Neural crest cell (in vitro differentiated cells): ENCODE data around the gene OR8K5. TPM values are rescaled to one million over a fixed set of nuclear protein-coding genes. Genes with fewer than 3 reads are reported as not detected.
"Not testable (repeated sequence)": the region's sequence is repeated elsewhere in the genome, so short reads cannot be mapped to it uniquely, and the experiment has no call there.

Experiments
- DNase-seq: peaks from one replicate; pipeline ENCODE4 v3.0.0; 2021; ENCODE audit warnings: low read depth, mixed read lengths, low spot score
- H3K27ac Mint-ChIP-seq: one replicate; pipeline ENCODE4 v1.8.0; 2021; ENCODE audit warnings: mild to moderate bottlenecking, mixed read lengths; ENCODE audit not compliant: unreplicated experiment
- H3K27me3 Mint-ChIP-seq: 2 replicates; pipeline ENCODE4 v1.8.0; 2021; ENCODE audit warnings: low read depth, mild to moderate bottlenecking, mixed read lengths
- H3K36me3 Mint-ChIP-seq: 2 replicates; pipeline ENCODE4 v1.8.0; 2021; ENCODE audit warnings: low read depth, mild to moderate bottlenecking, mixed read lengths
- H3K4me1 Mint-ChIP-seq: 2 replicates; pipeline ENCODE4 v1.8.0; 2021; ENCODE audit warnings: mixed read lengths
- H3K4me3 Mint-ChIP-seq: one replicate; pipeline ENCODE4 v1.8.0; 2021; ENCODE audit warnings: mild to moderate bottlenecking, mixed read lengths
- H3K9me3 Mint-ChIP-seq: 2 replicates; pipeline ENCODE4 v1.8.0; 2021; ENCODE audit warnings: mixed read lengths
- total RNA-seq: library from RNA; stranded (reverse); gene quantifications from 2 replicates; pipeline ENCODE4 v1.2.1, GENCODE V29; 2021
- TF ChIP-seq, protein P1 (sequence below): fragments of 200-600 bp; sonication (generic); conservative IDR thresholded peaks from 2 replicates; pipeline ENCODE4 v1.5.0; 2021; ENCODE audit warnings: antibody characterized with exemption, mild to moderate bottlenecking

The OR8K5 gene
- total RNA-seq, 1 donor from 2014 or later = not detected

DNA sequence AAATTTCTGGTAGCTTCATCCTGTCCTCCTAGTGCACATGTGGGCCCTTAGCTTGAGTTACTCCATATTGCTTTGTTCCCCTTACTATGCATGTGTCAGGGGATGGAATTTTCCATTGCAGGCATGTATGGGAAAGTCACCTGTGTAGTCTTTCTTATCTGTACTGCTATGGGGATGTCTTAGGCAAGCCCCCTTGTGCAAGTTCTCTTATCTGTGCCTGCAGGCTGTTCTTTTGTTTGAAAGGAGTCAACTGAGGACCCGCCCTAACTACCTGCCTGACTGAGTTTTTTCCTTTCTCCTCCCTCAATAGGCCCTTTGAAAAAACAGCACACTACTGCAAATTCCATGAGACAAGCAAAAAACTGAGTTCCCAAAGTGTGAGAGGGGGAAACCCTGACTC lies 8.7 kb downstream of the OR8K5 start:
- H3K27me3 Mint-ChIP-seq = no peaks in the 10 kb centered on the region
- H3K4me1 Mint-ChIP-seq = no peaks in the 10 kb centered on the region
- no peak for DNase-seq
- no peak overlapping the region for H3K4me3 Mint-ChIP-seq
- H3K36me3 Mint-ChIP-seq = no peaks in the 10 kb centered on the region
- H3K27ac Mint-ChIP-seq = no peak overlapping the region
- TF ChIP-seq, protein P1, sequence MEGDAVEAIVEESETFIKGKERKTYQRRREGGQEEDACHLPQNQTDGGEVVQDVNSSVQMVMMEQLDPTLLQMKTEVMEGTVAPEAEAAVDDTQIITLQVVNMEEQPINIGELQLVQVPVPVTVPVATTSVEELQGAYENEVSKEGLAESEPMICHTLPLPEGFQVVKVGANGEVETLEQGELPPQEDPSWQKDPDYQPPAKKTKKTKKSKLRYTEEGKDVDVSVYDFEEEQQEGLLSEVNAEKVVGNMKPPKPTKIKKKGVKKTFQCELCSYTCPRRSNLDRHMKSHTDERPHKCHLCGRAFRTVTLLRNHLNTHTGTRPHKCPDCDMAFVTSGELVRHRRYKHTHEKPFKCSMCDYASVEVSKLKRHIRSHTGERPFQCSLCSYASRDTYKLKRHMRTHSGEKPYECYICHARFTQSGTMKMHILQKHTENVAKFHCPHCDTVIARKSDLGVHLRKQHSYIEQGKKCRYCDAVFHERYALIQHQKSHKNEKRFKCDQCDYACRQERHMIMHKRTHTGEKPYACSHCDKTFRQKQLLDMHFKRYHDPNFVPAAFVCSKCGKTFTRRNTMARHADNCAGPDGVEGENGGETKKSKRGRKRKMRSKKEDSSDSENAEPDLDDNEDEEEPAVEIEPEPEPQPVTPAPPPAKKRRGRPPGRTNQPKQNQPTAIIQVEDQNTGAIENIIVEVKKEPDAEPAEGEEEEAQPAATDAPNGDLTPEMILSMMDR = no peak
- H3K9me3 Mint-ChIP-seq = peaks cover 16% of the 10 kb centered on the region

DNA sequence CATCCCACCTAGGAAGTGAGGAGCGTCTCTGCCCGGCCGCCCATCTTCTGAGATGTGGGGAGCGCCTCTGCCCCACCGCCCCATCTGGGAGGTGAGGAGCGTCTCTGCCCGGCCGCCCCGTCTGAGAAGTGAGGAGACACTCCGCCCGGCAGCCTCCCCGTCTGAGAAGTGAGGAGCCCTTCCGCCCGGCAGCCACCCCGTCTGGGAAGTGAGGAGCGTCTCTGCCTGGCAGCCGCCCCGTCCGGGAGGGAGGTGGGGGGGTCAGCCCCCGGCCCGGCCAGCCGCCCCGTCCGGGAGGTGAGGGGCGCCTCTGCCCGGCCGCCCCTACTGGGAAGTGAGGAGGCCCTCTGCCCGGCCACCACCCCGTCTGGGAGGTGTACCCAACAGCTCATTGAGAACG lies 16.4 kb downstream of the OR8K5 start:
- not testable (repeated sequence) for H3K9me3 Mint-ChIP-seq, H3K36me3 Mint-ChIP-seq, H3K27ac Mint-ChIP-seq, DNase-seq, H3K4me3 Mint-ChIP-seq, H3K4me1 Mint-ChIP-seq, H3K27me3 Mint-ChIP-seq

DNA sequence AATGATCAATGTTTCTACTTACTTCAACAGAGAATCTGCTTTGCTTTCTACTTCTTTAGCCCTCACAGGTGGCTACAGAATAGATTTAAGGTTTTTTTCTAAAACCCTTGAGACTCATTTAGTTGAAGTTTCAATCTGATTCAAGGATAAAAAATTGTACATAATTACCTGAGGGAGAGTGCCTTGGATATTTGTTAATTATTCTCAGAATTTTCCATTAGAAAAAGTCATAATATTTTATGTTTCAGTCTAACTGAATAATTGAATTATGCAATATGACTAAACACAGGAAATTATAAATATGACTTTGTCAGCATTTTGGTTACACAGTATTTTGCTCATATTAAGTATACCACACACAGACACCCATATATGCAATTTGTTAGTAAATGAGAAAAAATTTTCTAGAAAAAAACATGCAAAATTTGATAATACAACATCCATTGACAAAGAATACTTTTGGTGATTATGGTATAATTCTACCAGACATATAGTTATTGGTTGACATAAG lies 19.9 kb downstream of the OR8K5 start, which contains the start of gene OR8J3:
Gene OR8J3, minus strand, starts transcription at position 51 of the 511 bp plus-strand sequence. CDS start 2,483 bp downstream, outside the sequence.
- no peaks in the 10 kb centered on the region for H3K27me3 Mint-ChIP-seq

DNA sequence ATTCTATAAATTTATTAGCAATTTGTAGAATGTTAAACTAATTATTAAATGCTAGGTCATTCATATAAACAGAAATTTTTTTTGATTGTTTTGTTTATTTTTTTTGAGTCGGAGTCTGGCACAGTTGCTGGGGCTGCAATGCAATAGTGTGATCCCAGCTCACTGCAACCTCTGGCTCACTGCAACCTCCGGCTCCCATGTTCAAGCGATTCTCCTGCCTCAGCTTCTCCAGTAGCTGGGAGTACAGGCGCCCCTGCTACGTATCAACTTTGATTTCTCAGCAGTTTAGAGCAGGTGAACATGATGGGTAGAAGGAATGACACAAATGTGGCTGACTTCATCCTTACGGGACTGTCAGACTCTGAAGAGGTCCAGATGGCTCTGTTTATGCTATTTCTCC lies 38.0 kb downstream of the OR8K5 start, which contains the start of gene OR8H3:
Gene OR8H3, plus strand, starts transcription at position 301 of the 400 bp plus-strand sequence. Its CDS starts 0 bp downstream, at position 301.
- H3K4me3 Mint-ChIP-seq = no peak within 1 kb of the TSS
- no peaks in the 10 kb centered on the region for H3K27me3 Mint-ChIP-seq
- H3K36me3 Mint-ChIP-seq = no peaks in the 10 kb centered on the region
- no peak within 1 kb of the TSS for H3K27ac Mint-ChIP-seq
- no peak for DNase-seq
- peaks cover 3% of the 10 kb centered on the region for H3K9me3 Mint-ChIP-seq
- H3K4me1 Mint-ChIP-seq = no peaks in the 10 kb centered on the region
- TF ChIP-seq, protein P1 = no peak

More for the DNA sequence above, 19.9 kb downstream of the OR8K5 start, which contains the start of gene OR8J3:
- TF ChIP-seq, protein P1 = no peak
- Mint-ChIP-seq H3K9me3 (no peaks in the 10 kb centered on the region), H3K27ac (no peak within 1 kb of the TSS), H3K4me1 (peaks cover 4% of the 10 kb centered on the region), H3K36me3 (no peaks in the 10 kb centered on the region), H3K4me3 (no peak within 1 kb of the TSS)
- no peak for DNase-seq

Other genes starting within 250 kb of the OR8K5 start
- not detected in 2 replicates for gene OR5W2, start 245.7 kb downstream of the OR8K5 start, total RNA-seq
- gene OR5I1, start 223.9 kb downstream of the OR8K5 start, total RNA-seq = not detected in 2 replicates
- gene OR10AG1, start 190.4 kb downstream of the OR8K5 start, total RNA-seq = 0.09 TPM in 1 of 2 replicates, not detected in the other
- not detected in 2 replicates for gene OR5F1, start 165.7 kb downstream of the OR8K5 start, total RNA-seq
- not detected in 2 replicates for gene OR5AS1, start 132.7 kb downstream of the OR8K5 start, total RNA-seq
- not detected in 2 replicates for gene OR8I2, start 67.0 kb downstream of the OR8K5 start, total RNA-seq
- not detected in 2 replicates for gene OR8H2, start 56.6 kb downstream of the OR8K5 start, total RNA-seq
- gene OR8H3, start 37.9 kb downstream of the OR8K5 start, total RNA-seq = not detected in 2 replicates
- not detected in 2 replicates for gene OR8J3, start 20.1 kb downstream of the OR8K5 start, total RNA-seq
- not detected in 2 replicates for gene OR5J2, start 16.3 kb upstream of the OR8K5 start, total RNA-seq
- gene OR5T2, start 73.9 kb upstream of the OR8K5 start, total RNA-seq = not detected in 2 replicates
- gene OR5T3, start 91.9 kb upstream of the OR8K5 start, total RNA-seq = not detected in 2 replicates
- gene OR5T1, start 113.8 kb upstream of the OR8K5 start, total RNA-seq = not detected in 2 replicates
- not detected in 2 replicates for gene OR8H1, start 131.9 kb upstream of the OR8K5 start, total RNA-seq
- gene OR8K3, start 154.8 kb upstream of the OR8K5 start, total RNA-seq = not detected in 2 replicates
- gene OR8K1, start 185.7 kb upstream of the OR8K5 start, total RNA-seq = not detected in 2 replicates
- gene OR8J1, start 194.0 kb upstream of the OR8K5 start, total RNA-seq = not detected in 2 replicates
- gene OR8U1, start 215.3 kb upstream of the OR8K5 start, total RNA-seq = not detected in 2 replicates